RWPE2 (cell line): Measurements from ENCODE around the gene TBC1D20.
"Not testable (repeated sequence)": the region's sequence is repeated elsewhere in the genome, so short reads cannot be mapped to it uniquely, and the experiment has no call there.

Source experiments
- ATAC-seq: fragments of 200-7000 bp; cut with Tn5 transposase; 3 replicates; pipeline ENCODE4 v1.9.1; 2021; ENCODE audit warnings: low read depth
- DNase-seq: peaks from one replicate; pipeline ENCODE4 v3.0.0-alpha.2; 2020; ENCODE audit warnings: low spot score
- H3K27ac ChIP-seq: fragments of 450-650 bp; 2 replicates; pipeline ENCODE4 v1.5.1; 2017; ENCODE audit warnings: mild to moderate bottlenecking; ENCODE audit not compliant: poor library complexity, severe bottlenecking
- H3K27me3 ChIP-seq: fragments of 250-450 bp; sonication (Bioruptor Pico); 2 replicates; pipeline ENCODE4 v1.5.1; 2021; ENCODE audit warnings: mild to moderate bottlenecking, moderate library complexity; ENCODE audit not compliant: insufficient read depth, poor library complexity, severe bottlenecking
- H3K36me3 ChIP-seq: fragments of 250-450 bp; sonication (Bioruptor Pico); 2 replicates; pipeline ENCODE4 v1.5.1; 2020; ENCODE audit warnings: low read depth, mild to moderate bottlenecking, moderate library complexity
- H3K4me1 ChIP-seq: fragments of 250-450 bp; sonication (Bioruptor Pico); 2 replicates; pipeline ENCODE4 v1.5.1; 2021; ENCODE audit warnings: mild to moderate bottlenecking, moderate library complexity; ENCODE audit not compliant: insufficient read depth, poor library complexity, severe bottlenecking
- H3K4me3 ChIP-seq: fragments of 250-450 bp; sonication (Bioruptor Pico); 2 replicates; pipeline ENCODE4 v1.5.1; 2021; ENCODE audit warnings: mild to moderate bottlenecking, moderate library complexity; ENCODE audit not compliant: severe bottlenecking
- H3K9me3 ChIP-seq: fragments of 250-450 bp; sonication (Bioruptor Pico); 2 replicates; pipeline ENCODE4 v1.5.1; 2021; ENCODE audit warnings: mild to moderate bottlenecking, moderate library complexity; ENCODE audit not compliant: severe bottlenecking
- CTCF ChIP-seq: fragments of 450-650 bp; IDR thresholded peaks from one replicate; pipeline ENCODE4 v1.5.1; 2017; ENCODE audit warnings: mild to moderate bottlenecking, moderate library complexity; ENCODE audit not compliant: poor library complexity, severe bottlenecking

TBC1D20 gene

GRCh38 chr20:396252-396618 is 66.1 kb downstream of the TBC1D20 start:
- H3K9me3 ChIP-seq: no peaks in the 10 kb centered on the region
- ATAC-seq (no peak), DNase-seq (no peak)
- no peaks in the 10 kb centered on the region for H3K27me3 ChIP-seq
- no peak overlapping the region for H3K4me3 ChIP-seq
- H3K4me1 ChIP-seq: peaks cover 12% of the 10 kb centered on the region
- H3K36me3 ChIP-seq: peaks cover 73% of the 10 kb centered on the region
- TF ChIP-seq CTCF: no peak
- peak overlapping the region; percentile 20 for H3K27ac ChIP-seq

- H3K4me1 ChIP-seq, ATAC-seq, H3K9me3 ChIP-seq, H3K27me3 ChIP-seq, DNase-seq, H3K4me3 ChIP-seq, H3K27ac ChIP-seq: not testable (repeated sequence)
- H3K36me3 ChIP-seq: peaks cover 99% of the 10 kb centered on the region
Observed at GRCh38 chr20:393296-393695, 69.0 kb downstream of the TBC1D20 start.

DNA sequence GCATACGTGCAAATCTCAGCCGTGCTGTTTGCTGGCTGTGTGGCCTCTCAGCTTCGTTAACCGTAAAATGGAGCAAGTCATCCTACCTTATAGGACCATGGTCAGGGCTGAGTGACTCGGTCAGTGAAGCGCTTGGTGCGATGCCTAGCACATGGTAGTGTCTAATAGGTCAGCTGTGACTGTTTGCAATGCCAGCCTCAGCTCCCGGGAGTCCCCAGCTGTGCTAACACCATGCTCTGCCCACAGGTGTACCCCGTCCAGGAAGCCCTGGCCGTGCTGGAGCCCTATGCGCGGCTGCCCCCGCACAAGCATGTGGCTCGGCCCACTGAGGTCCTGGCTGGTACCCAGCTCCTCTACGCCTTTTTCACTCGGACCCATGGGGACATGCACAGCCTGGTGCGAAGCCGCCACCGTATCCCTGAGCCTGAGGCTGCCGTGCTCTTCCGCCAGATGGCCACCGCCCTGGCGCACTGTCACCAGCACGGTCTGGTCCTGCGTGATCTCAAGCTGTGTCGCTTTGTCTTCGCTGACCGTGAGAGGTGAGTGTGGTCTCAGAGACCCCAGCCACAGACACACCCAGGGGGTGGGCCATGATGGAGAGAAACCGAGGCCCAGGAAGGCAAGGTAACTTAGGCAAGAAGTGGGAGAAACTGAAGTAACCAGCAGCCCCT is 71.2 kb downstream of the TBC1D20 start:
- Histone ChIP-seq H3K4me3 (no peak overlapping the region), H3K27ac (no peak overlapping the region), H3K36me3 (peaks cover 100% of the 10 kb centered on the region), H3K4me1 (no peaks in the 10 kb centered on the region), H3K27me3 (no peaks in the 10 kb centered on the region), H3K9me3 (no peaks in the 10 kb centered on the region)
- ATAC-seq (peak; percentile 22), DNase-seq (no peak)
- no peak for TF ChIP-seq CTCF

GRCh38 chr20:389220-389619 is 73.1 kb downstream of the TBC1D20 start:
- Histone ChIP-seq H3K9me3 (no peaks in the 10 kb centered on the region), H3K4me1 (peaks cover 5% of the 10 kb centered on the region), H3K36me3 (peaks cover 100% of the 10 kb centered on the region), H3K27me3 (no peaks in the 10 kb centered on the region), H3K4me3 (no peak overlapping the region), H3K27ac (peak overlapping the region; percentile 2)
- TF ChIP-seq CTCF: no peak
- DNase-seq (no peak), ATAC-seq (no peak)

GRCh38 chr20:388034-388994 is 74.0 kb downstream of the TBC1D20 start:
- no peak for TF ChIP-seq CTCF
- Histone ChIP-seq H3K9me3 (no peaks in the 10 kb centered on the region), H3K27ac (peak overlapping the region; percentile 95), H3K4me1 (peaks cover 14% of the 10 kb centered on the region), H3K4me3 (no peak overlapping the region), H3K36me3 (peaks cover 100% of the 10 kb centered on the region), H3K27me3 (no peaks in the 10 kb centered on the region)
- ATAC-seq (no peak), DNase-seq (no peak)
